Peyer's patch (tissue), 4 donors: ENCODE measurements around the gene ROBO1.

Experiments
- POLR2A ChIP-seq, 2 donors: fragments of 450-650 bp; IDR thresholded peaks; one replicate each; pipeline ENCODE4 v1.5.1; 2017; ENCODE audit warnings: antibody characterized with exemption in 2 of 2, mild to moderate bottlenecking in 2 of 2, moderate library complexity in 2 of 2
- TF ChIP-seq, protein P1 (sequence below), 6 experiments: fragments of 450-650 bp in 4 of 6; fragments of 200-600 bp in 2 of 6; sonication (generic) in 1 of 6; IDR thresholded peaks; one replicate each; pipeline ENCODE4 v1.5.1; 2017 to 2019; ENCODE audit warnings: antibody characterized with exemption in 6 of 6, mild to moderate bottlenecking in 3 of 6, moderate library complexity in 1 of 6

DNA sequence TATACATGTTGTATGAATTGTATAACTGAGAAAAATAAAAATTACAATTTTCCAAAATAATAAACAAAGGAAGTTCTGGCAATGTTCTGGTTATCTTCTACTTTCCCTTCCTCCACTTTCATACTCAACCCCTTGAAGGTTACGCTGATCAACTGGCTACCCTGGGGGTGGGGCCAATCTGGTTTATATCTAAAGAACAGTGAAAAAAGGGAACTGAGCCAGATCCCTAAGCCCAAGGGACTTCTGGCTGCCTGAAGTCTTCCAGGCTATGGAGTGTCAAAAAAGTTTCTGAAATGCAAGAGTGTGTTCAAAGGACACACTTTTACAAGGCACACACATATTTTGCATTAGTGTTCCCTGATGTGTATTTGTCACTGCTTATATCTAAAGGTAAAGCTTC lies 591.9 kb downstream of the ROBO1 start:
- TF ChIP-seq, protein P1, sequence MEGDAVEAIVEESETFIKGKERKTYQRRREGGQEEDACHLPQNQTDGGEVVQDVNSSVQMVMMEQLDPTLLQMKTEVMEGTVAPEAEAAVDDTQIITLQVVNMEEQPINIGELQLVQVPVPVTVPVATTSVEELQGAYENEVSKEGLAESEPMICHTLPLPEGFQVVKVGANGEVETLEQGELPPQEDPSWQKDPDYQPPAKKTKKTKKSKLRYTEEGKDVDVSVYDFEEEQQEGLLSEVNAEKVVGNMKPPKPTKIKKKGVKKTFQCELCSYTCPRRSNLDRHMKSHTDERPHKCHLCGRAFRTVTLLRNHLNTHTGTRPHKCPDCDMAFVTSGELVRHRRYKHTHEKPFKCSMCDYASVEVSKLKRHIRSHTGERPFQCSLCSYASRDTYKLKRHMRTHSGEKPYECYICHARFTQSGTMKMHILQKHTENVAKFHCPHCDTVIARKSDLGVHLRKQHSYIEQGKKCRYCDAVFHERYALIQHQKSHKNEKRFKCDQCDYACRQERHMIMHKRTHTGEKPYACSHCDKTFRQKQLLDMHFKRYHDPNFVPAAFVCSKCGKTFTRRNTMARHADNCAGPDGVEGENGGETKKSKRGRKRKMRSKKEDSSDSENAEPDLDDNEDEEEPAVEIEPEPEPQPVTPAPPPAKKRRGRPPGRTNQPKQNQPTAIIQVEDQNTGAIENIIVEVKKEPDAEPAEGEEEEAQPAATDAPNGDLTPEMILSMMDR (IDR thresholded peaks at IDR 0.05): no peak
- no peak for TF ChIP-seq POLR2A (IDR thresholded peaks at IDR 0.05)
